Muscle layer of duodenum (tissue), 2 donors: ENCODE results near the gene PRR12.

Experiments
- H3K27ac ChIP-seq: one replicate; pipeline ENCODE4 v1.7.0; 2013; ENCODE audit warnings: mild to moderate bottlenecking, low read length
- H3K27me3 ChIP-seq: one replicate; pipeline ENCODE4 v1.7.0; 2013; ENCODE audit warnings: low read depth, mild to moderate bottlenecking, control low read depth, low read length
- H3K36me3 ChIP-seq, 2 donors: one replicate each; pipeline ENCODE4 v1.7.0; 2013; ENCODE audit warnings: low read length in 2 of 2, control low read depth in 1 of 2, mild to moderate bottlenecking in 1 of 2; ENCODE audit not compliant: insufficient read depth in 2 of 2, control insufficient read depth in 1 of 2
- H3K4me1 ChIP-seq, 2 donors: one replicate each; pipeline ENCODE4 v1.7.0; 2013; ENCODE audit warnings: low read length in 2 of 2, mild to moderate bottlenecking in 2 of 2, control low read depth in 1 of 2, moderate library complexity in 1 of 2; ENCODE audit not compliant: insufficient read depth in 2 of 2, control insufficient read depth in 1 of 2
- H3K4me3 ChIP-seq, 2 donors: one replicate each; pipeline ENCODE4 v1.7.0; 2013; ENCODE audit warnings: low read length in 2 of 2, low read depth in 1 of 2, mild to moderate bottlenecking in 1 of 2
- H3K9me3 ChIP-seq, 2 donors: one replicate each; pipeline ENCODE4 v1.7.0; 2013; ENCODE audit warnings: low read length in 2 of 2, control low read depth in 1 of 2, mild to moderate bottlenecking in 1 of 2; ENCODE audit not compliant: control insufficient read depth in 1 of 2
- donor health status: healthy.

PRR12 gene

GRCh38 chr19:49567861-49568441 is 23.0 kb upstream of the PRR12 start:
- H3K4me3 ChIP-seq, result no peak overlapping the region
- H3K27me3 ChIP-seq, result no peaks in the 10 kb centered on the region
- no peaks in the 10 kb centered on the region for H3K36me3 ChIP-seq
- no peak overlapping the region for H3K27ac ChIP-seq
- H3K9me3 ChIP-seq, result no peaks in the 10 kb centered on the region
- H3K4me1 ChIP-seq, result peaks cover 14 to 17% of the 10 kb centered on the region in 2 donors

- no peaks in the 10 kb centered on the region for H3K9me3 ChIP-seq
- H3K36me3 ChIP-seq, result peaks cover 4 to 5% of the 10 kb centered on the region in 2 donors
- H3K27me3 ChIP-seq, result no peaks in the 10 kb centered on the region
- H3K4me3 ChIP-seq, result no peak overlapping the region
- no peak overlapping the region for H3K27ac ChIP-seq
- peaks cover 8 to 10% of the 10 kb centered on the region in 2 donors for H3K4me1 ChIP-seq
Observed at GRCh38 chr19:49570138-49570856, 20.7 kb upstream of the PRR12 start.

- Histone ChIP-seq H3K36me3 (peaks cover 4 to 5% of the 10 kb centered on the region in 2 donors), H3K9me3 (no peaks in the 10 kb centered on the region), H3K27ac (no peak overlapping the region), H3K4me1 (peaks cover 8% of the 10 kb centered on the region in 2 donors), H3K4me3 (no peak overlapping the region), H3K27me3 (no peaks in the 10 kb centered on the region)
Observed at GRCh38 chr19:49570997-49571676, 19.8 kb upstream of the PRR12 start.

- no peaks in the 10 kb centered on the region for H3K9me3 ChIP-seq
- H3K27me3 ChIP-seq, result no peaks in the 10 kb centered on the region
- peaks cover 4 to 5% of the 10 kb centered on the region in 2 donors for H3K36me3 ChIP-seq
- H3K4me1 ChIP-seq, result peaks cover 8% of the 10 kb centered on the region in 2 donors
- no peak overlapping the region for H3K4me3 ChIP-seq
- H3K27ac ChIP-seq, result no peak overlapping the region
Observed at GRCh38 chr19:49573009-49573408, 18.0 kb upstream of the PRR12 start.

- Histone ChIP-seq H3K36me3 (peaks cover 4 to 5% of the 10 kb centered on the region in 2 donors), H3K4me1 (peaks cover 8% of the 10 kb centered on the region in 2 donors), H3K27ac (no peak overlapping the region)
Observed at GRCh38 chr19:49573425-49573824, 17.6 kb upstream of the PRR12 start.

GRCh38 chr19:49574206-49574755 is 16.7 kb upstream of the PRR12 start:
- H3K27me3 ChIP-seq, result no peaks in the 10 kb centered on the region
- no peak overlapping the region for H3K27ac ChIP-seq
- no peaks in the 10 kb centered on the region for H3K9me3 ChIP-seq
- no peak overlapping the region for H3K4me3 ChIP-seq
- H3K4me1 ChIP-seq, result peaks cover 8 to 13% of the 10 kb centered on the region in 2 donors
- H3K36me3 ChIP-seq, result peaks cover 4 to 5% of the 10 kb centered on the region in 2 donors

More at GRCh38 chr19:49573425-49573824, 17.6 kb upstream of the PRR12 start:
- H3K9me3 ChIP-seq, result no peaks in the 10 kb centered on the region
- no peak overlapping the region for H3K4me3 ChIP-seq
- no peaks in the 10 kb centered on the region for H3K27me3 ChIP-seq

- Histone ChIP-seq H3K36me3 (peaks cover 0 to 3% of the 10 kb centered on the region in 2 donors), H3K4me3 (peak overlapping the region; percentile 75 to 98), H3K9me3 (no peaks in the 10 kb centered on the region), H3K4me1 (peaks cover 0 to 13% of the 10 kb centered on the region in 2 donors), H3K27me3 (no peaks in the 10 kb centered on the region), H3K27ac (no peak overlapping the region)
Observed at GRCh38 chr19:49579193-49579592, 11.8 kb upstream of the PRR12 start.

GRCh38 chr19:49579947-49580263 is 11.1 kb upstream of the PRR12 start:
- Histone ChIP-seq H3K4me3 (peak overlapping the region; percentile 75 to 98), H3K27ac (peak overlapping the region; percentile 89), H3K9me3 (no peaks in the 10 kb centered on the region), H3K27me3 (no peaks in the 10 kb centered on the region), H3K36me3 (no peaks in the 10 kb centered on the region), H3K4me1 (peaks cover 0 to 13% of the 10 kb centered on the region in 2 donors)

- Histone ChIP-seq H3K9me3 (no peaks in the 10 kb centered on the region), H3K27ac (peak within 1 kb of the TSS; percentile 89), H3K4me1 (peaks cover 0 to 13% of the 10 kb centered on the region in 2 donors), H3K4me3 (peak within 1 kb of the TSS; percentile 75 to 98), H3K36me3 (no peaks in the 10 kb centered on the region), H3K27me3 (no peaks in the 10 kb centered on the region)
Observed at GRCh38 chr19:49580264-49581006, 10.5 kb upstream of the PRR12 start, which contains the start of gene NOSIP. Gene NOSIP (minus strand): TSS chr19:49580556. CDS start chr19:49560691, 19,865 bp downstream.

GRCh38 chr19:49581007-49581508 is 9.9 kb upstream of the PRR12 start, which contains the start of gene PRRG2:
Gene PRRG2 (plus strand): TSS chr19:49581316. CDS start chr19:49583220, 1,904 bp downstream.
- Histone ChIP-seq H3K9me3 (no peaks in the 10 kb centered on the region), H3K36me3 (no peaks in the 10 kb centered on the region), H3K27me3 (no peaks in the 10 kb centered on the region), H3K4me3 (peak within 1 kb of the TSS; percentile 75 to 98), H3K27ac (peak within 1 kb of the TSS; percentile 89), H3K4me1 (peaks cover 0 to 13% of the 10 kb centered on the region in 2 donors)
